DMS 273 (cell line): ENCODE results near the gene GALNT15.
A peak's percentile ranks its signal among the peaks of the same experiment; 100 is the strongest.

Experiments
- DNase-seq: peaks from one replicate; lab custom pipeline; 2025; ENCODE audit not compliant: unreplicated experiment; lab: John Stamatoyannopoulos, UW

GALNT15 gene

GRCh38 chr3:16251316-16252085, 77.0 kb downstream of the GALNT15 start:
- DNase-seq, result no peak

GRCh38 chr3:16252243-16252978, 77.9 kb downstream of the GALNT15 start:
- DNase-seq, result no peak

GRCh38 chr3:16252988-16253387, 78.5 kb downstream of the GALNT15 start:
- DNase-seq, result no peak

GRCh38 chr3:16253601-16254000, 79.1 kb downstream of the GALNT15 start:
- no peak for DNase-seq

- DNase-seq, result no peak
Observed at GRCh38 chr3:16254916-16255315, 80.4 kb downstream of the GALNT15 start.

GRCh38 chr3:16255326-16255725, 80.8 kb downstream of the GALNT15 start:
- DNase-seq, result no peak

- DNase-seq, result no peak
Observed at GRCh38 chr3:16255726-16256125, 81.2 kb downstream of the GALNT15 start.

GRCh38 chr3:16257309-16257708, 82.8 kb downstream of the GALNT15 start:
- no peak for DNase-seq

- no peak for DNase-seq
Observed at GRCh38 chr3:16258177-16258576, 83.7 kb downstream of the GALNT15 start.

GRCh38 chr3:16258866-16259265, 84.4 kb downstream of the GALNT15 start:
- no peak for DNase-seq

- no peak for DNase-seq
Observed at GRCh38 chr3:16260046-16260445, 85.6 kb downstream of the GALNT15 start.

- DNase-seq, result no peak
Observed at GRCh38 chr3:16262174-16262573, 87.7 kb downstream of the GALNT15 start.

- DNase-seq, result peak; percentile 30
Observed at GRCh38 chr3:16264174-16264707, 89.8 kb downstream of the GALNT15 start.

- DNase-seq, result peak; percentile 99
Observed at GRCh38 chr3:16264708-16265454, 90.4 kb downstream of the GALNT15 start, which contains the start of the genes DPH3 and OXNAD1. DPH3 (minus strand) TSS chr3:16264943; CDS start chr3:16264876, 67 bp downstream. OXNAD1 (plus strand) TSS chr3:16265212; CDS start chr3:16270953, 5,741 bp downstream.

GRCh38 chr3:16265455-16265786, 90.9 kb downstream of the GALNT15 start:
- no peak for DNase-seq

- DNase-seq, result no peak
Observed at GRCh38 chr3:16266714-16267113, 92.2 kb downstream of the GALNT15 start.

GRCh38 chr3:16270855-16271254, 96.4 kb downstream of the GALNT15 start:
- DNase-seq, result no peak

- DNase-seq, result no peak
Observed at GRCh38 chr3:16272588-16272987, 98.1 kb downstream of the GALNT15 start.

GRCh38 chr3:16273867-16274266, 99.4 kb downstream of the GALNT15 start:
- no peak for DNase-seq

GRCh38 chr3:16277471-16277870, 103.0 kb downstream of the GALNT15 start:
- no peak for DNase-seq
